Neutrophil (primary cell): ENCODE data around the gene GALNT8.

ENCODE experiments used
- H3K27ac ChIP-seq: fragments of 200-600 bp; sonication (generic); 2 replicates; pipeline ENCODE4 v1.5.1; 2016; ENCODE audit warnings: mild to moderate bottlenecking, moderate library complexity
- H3K27me3 ChIP-seq: fragments of 200-600 bp; sonication (generic); 2 replicates; pipeline ENCODE4 v1.6.0; 2016; ENCODE audit warnings: mild to moderate bottlenecking
- H3K36me3 ChIP-seq: fragments of 200-600 bp; sonication (generic); 2 replicates; pipeline ENCODE4 v1.5.1; 2017
- H3K4me1 ChIP-seq, 2 experiments: fragments of 200-600 bp in 1 of 2; sonication (generic) in 1 of 2; 1 replicate in 1 of 2; 2 replicates in 1 of 2; pipeline versions ENCODE4 v1.5.1 to v1.6.1; 2013 to 2016; ENCODE audit warnings: low read depth in 1 of 2, low read length in 1 of 2, mild to moderate bottlenecking in 1 of 2, moderate library complexity in 1 of 2; ENCODE audit not compliant: control insufficient read depth in 1 of 2, insufficient read depth in 1 of 2
- H3K4me3 ChIP-seq, 2 experiments: fragments of 200-600 bp in 1 of 2; sonication (generic) in 1 of 2; 1 replicate in 1 of 2; 2 replicates in 1 of 2; pipeline ENCODE4 v1.5.1; 2013 to 2016; ENCODE audit warnings: low read depth in 1 of 2, low read length in 1 of 2, mild to moderate bottlenecking in 1 of 2, moderate library complexity in 1 of 2
- H3K9me3 ChIP-seq: fragments of 200-600 bp; sonication (generic); 2 replicates; pipeline ENCODE4 v1.5.1; 2016
- CTCF ChIP-seq: fragments of 200-600 bp; sonication (generic); IDR thresholded peaks from 2 replicates; pipeline ENCODE4 v1.5.1; 2016; ENCODE audit warnings: antibody characterized with exemption

GALNT8 gene

GRCh38 chr12:4786795-4787194 lies 66.6 kb downstream of the GALNT8 start:
- Histone ChIP-seq H3K36me3 (no peaks in the 10 kb centered on the region), H3K4me3 (no peak overlapping the region), H3K4me1 (no peaks in the 10 kb centered on the region), H3K27me3 (peaks cover 18% of the 10 kb centered on the region), H3K27ac (no peak overlapping the region), H3K9me3 (no peaks in the 10 kb centered on the region)
- TF ChIP-seq CTCF: no peak

GRCh38 chr12:4787965-4788364 lies 67.8 kb downstream of the GALNT8 start:
- Histone ChIP-seq H3K9me3 (no peaks in the 10 kb centered on the region), H3K36me3 (no peaks in the 10 kb centered on the region), H3K27me3 (peaks cover 14% of the 10 kb centered on the region), H3K4me1 (no peaks in the 10 kb centered on the region), H3K27ac (no peak overlapping the region), H3K4me3 (no peak overlapping the region)
- TF ChIP-seq CTCF: no peak

- Histone ChIP-seq H3K27me3 (peaks cover 27% of the 10 kb centered on the region), H3K9me3 (no peaks in the 10 kb centered on the region), H3K36me3 (no peaks in the 10 kb centered on the region), H3K27ac (no peak overlapping the region), H3K4me1 (no peaks in the 10 kb centered on the region), H3K4me3 (no peak overlapping the region)
- TF ChIP-seq CTCF: no peak
Observed at GRCh38 chr12:4789776-4790175, 69.6 kb downstream of the GALNT8 start.

GRCh38 chr12:4791497-4791896 lies 71.3 kb downstream of the GALNT8 start:
- Histone ChIP-seq H3K36me3 (no peaks in the 10 kb centered on the region), H3K4me1 (no peaks in the 10 kb centered on the region), H3K9me3 (no peaks in the 10 kb centered on the region), H3K27ac (no peak overlapping the region), H3K27me3 (peaks cover 20% of the 10 kb centered on the region), H3K4me3 (no peak overlapping the region)
- no peak for TF ChIP-seq CTCF

- no peaks in the 10 kb centered on the region for H3K4me1 ChIP-seq
- H3K36me3 ChIP-seq: no peaks in the 10 kb centered on the region
- H3K27me3 ChIP-seq: peaks cover 46% of the 10 kb centered on the region
- no peaks in the 10 kb centered on the region for H3K9me3 ChIP-seq
- TF ChIP-seq CTCF: no peak
- no peak overlapping the region for H3K4me3 ChIP-seq
- no peak overlapping the region for H3K27ac ChIP-seq
Observed at GRCh38 chr12:4794491-4794890, 74.3 kb downstream of the GALNT8 start.

GRCh38 chr12:4796216-4796615 lies 76.0 kb downstream of the GALNT8 start:
- TF ChIP-seq CTCF: no peak
- Histone ChIP-seq H3K4me1 (no peaks in the 10 kb centered on the region), H3K4me3 (no peak overlapping the region), H3K27me3 (peaks cover 61% of the 10 kb centered on the region), H3K9me3 (no peaks in the 10 kb centered on the region), H3K27ac (no peak overlapping the region), H3K36me3 (no peaks in the 10 kb centered on the region)
